GM19023 (cell line): ENCODE data around the gene ATP10A.

Experiments used
- ATAC-seq: cut with Tn5 transposase; IDR thresholded peaks from one replicate; pipeline ENCODE4 v1.9.1; 2021; ENCODE audit warnings: mild to moderate bottlenecking, moderate library complexity; ENCODE audit not compliant: unreplicated experiment

ATP10A gene

DNA sequence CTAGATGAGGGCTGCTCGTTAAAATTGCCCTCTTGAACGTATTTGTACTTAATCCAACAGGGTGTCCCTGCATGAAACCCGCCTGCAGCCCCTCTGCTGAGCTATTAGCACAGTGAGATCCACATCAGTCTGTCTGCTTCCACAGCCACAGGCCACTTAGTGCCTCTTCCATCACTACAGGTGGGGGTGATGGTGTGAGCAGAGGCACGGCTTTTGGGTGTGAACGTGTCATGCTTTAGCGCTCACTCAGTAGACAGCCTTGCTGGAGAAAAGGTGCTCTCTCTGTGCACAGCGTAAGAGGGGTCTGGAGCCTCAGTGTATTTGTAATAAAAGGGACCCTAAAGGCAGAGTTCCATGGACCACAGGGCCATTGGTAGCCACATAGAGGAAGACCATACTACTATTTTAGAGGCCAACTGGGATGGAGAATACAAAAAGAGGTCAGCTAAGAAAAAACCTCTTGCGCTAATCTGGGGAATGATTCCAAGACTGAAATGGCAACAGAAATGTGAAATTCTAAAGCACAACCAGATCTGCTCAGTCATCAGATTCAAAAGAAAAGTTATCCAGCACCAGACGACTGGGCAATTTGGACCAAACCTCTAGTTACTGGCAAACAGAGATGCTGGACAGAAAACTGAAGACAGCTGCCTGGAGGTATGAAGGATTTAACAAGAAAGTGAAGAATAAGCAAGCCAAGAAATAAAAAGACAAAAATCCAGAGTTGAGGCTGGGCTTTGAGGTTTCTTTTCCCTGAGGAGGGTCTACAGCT lies 120.2 kb downstream of the ATP10A start:
- ATAC-seq = no peak

DNA sequence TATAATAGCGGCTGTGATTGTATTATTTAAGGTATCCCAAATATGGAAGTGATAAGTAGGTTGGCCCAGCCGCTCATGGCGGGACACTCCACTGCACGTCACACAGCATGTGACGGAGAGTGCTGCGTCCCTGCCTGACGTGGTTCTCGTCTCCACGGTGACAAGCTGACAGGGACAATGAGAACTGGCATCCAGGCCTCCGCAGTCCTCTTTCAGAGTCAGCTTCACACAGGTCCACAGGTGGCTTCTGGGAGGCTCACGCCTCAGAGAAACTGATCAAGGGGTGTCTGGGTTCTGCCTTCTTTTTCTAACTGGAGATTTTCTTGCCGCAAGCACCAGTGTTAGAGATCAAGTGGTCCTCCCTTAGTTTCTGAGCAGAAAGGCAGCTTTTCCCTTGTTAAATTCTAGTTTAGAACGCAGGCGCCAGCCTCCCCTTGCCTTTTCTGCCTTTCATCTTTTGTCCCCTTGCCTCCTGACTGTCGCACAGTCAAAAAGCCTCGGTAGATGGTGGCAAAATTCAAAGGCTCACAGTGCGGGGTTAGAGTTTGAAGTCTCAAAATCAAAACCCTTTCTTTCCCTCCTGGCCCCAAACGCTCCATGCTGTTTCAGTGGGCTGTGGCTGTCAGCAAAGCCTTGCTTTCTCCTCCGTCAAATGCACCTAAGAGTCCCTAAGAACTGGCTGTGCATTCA lies 120.9 kb downstream of the ATP10A start:
- ATAC-seq = no peak

DNA sequence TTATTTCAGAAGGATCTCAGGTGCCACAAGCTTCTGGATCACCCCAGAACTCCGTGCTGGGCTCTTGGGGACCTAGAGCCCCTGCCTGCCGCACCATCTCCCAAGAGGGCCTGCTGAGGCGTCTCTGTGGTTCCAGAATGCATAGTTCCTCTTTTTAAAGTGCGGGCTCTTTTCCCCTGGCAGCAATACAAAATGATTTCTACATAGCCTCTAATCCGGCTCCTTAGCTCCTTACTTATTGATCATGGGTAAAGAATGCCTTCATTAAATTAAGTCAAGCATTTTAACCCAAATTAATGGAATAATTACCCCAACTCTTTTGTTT lies 121.9 kb downstream of the ATP10A start:
- ATAC-seq = no peak

DNA sequence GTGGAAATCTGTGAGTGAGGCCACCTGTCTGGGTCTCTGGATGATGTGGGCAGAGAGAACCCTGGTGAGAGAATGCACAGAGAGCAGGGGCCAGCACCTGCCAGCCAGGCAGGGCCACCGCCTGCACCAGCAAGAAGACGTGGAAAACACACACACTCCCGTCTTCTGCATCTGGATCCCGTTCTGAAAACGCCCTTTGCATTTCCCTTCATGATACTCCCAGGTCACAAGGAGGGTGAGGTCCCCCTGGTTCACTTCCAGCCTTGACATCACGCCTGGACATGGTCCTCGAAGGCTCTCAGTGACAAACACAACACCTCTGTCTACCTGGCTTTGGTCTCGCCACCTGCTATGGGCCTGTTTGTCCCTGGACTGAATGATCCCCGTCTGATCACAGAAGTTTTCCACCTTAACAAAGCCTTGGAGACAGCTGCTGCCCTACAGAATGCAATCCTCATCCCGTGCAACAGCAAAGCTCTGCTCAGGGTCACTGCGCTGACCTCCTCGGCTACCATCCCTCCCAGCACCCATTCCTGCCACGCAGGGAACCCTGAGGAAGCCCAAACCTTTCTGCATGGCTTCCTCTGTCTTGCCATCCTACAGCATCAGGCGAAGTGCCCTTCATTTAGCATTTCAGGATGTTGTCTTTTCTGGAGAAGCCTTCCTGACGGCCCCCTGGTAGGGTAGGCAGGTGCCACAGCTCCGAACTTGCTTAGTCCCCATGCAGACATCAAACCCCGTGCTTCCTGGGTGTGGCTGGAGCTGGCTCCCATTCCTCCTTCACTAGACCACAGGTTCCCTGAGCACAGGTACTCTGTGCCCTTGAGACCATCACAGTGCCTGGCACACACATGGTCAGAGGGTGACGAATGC lies 122.5 kb downstream of the ATP10A start:
- ATAC-seq = no peak

DNA sequence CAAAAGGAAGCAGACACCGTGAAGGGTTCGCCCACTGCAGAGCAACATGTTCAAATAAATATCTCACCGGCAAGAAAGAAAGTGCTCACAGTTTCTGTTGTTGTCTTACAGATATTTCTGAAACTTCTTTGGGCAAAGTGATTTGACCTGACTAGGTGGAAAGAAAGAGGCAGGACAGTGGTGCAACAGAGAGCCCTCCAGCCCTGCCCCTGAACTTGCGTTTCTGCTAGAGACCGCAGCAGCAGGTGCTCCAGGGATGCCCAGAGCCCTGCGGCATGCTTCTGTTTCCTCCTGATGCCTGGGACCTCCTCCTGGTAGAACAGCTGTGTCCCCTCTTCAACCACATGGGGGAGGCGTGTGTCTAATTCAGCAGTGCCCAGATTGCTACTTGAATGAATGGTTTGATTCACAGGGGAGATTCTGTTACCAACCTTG lies 123.4 kb downstream of the ATP10A start:
- ATAC-seq = no peak

DNA sequence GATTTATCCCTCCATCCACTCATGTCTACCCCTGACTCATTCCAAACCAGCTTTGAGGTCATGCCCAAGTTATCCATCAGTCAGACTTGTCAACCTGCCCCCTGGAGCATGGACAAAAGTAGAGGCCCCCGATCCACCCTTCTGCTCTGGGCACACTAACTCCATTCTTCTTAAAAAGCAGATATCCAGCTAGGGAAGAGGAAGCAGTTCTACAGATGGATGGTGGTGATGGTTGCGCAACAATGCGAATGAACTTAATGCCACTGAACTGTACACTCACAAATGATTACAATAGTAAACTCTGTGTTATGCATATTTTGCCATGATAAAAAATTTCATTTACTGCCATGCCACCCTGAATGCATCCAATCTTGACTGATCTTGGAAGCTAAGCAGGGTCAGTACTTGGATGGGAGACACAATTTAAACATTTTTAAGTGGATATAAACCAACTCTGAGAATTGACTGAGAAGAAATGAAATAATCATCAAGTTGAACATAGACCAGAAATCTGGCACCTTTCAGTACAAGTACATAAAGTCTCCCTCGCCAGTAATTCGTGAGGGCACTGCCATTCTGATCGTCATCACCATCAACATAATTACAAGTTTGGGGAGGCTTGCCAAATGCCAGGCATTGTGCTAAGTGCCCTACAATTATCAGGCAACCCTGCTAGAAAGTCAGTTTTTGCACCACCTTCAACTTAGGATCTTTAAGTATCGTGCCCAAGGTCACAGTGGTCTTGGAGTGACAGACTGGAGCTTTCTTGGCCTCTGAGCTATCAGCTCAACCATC lies 124.8 kb downstream of the ATP10A start:
- ATAC-seq = no peak

DNA sequence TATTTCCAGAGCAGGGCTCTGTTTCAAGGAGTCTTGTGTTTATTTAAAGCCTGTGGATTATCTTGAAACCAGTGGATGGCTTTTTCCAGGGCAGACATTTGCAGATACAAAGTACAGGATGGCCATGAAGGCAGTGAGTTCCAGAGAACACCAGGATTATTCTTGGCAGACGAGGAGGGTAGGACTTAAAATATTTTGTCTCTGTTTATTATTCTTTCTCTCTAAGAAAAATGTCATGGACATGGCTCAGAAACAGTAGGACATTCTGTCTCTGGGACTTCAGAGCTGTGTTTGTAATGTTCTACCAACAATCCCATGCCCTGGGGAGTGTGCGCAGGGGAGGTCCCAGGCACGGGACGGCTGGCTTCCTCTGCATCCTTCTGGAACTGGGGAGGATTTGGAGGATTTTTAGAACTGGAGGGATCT lies 125.9 kb downstream of the ATP10A start:
- no peak for ATAC-seq

DNA sequence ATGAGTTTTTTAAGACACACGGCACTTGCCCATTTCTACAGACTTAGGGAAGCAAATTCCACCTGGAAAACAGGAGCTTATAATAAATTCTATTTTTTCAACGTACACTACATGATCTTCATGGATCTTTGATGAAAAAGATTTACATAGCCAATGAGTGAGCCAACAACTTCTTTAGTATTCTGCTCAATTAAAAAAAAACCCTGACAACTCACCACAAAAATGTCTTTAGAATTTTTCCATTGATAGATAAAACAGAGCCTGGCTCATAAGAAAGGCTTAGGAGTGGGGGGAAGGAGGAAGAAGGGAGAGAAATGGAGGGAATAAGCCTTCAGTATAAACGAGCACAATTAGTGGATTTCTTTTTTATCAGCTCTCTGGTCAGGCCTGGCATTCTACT lies 126.7 kb downstream of the ATP10A start:
- ATAC-seq = no peak

DNA sequence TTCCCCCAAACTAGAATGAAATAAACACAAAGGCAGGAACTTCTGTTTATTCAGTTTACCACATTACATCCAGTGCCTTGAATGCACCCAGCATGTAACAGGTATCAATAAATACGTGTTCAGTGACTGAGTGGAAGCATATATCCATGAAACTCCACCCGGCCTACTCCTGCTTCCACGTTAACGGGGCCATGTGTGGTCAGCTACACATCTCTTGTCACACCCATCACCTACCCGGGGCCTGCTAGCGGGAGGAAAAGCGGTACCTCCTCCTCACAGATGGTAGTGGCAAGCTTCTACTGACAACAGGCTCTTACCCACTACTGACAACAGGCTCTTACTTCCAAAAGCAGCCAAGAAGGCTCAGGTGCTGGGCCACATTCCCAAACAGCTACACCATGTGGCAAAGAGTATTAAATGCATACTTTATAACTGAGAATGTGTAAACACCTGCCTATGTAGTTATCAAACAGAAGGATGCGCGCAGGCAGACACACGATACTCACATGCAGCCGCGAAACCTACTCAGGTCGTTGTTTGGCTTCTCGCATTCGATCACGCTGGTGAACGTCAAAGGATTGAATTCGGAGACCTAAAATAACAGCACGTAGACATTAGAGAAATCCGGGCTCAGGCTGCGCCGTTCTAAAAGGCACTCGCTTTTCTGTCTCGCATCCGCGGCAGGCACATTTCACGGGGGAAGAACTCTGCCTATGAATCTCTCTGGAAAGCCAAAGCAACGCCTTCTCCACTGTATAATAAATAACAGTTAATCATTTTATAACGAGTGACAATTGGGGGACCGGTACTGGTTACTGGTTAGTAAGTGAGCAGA lies 127.4 kb downstream of the ATP10A start:
- ATAC-seq = no peak

DNA sequence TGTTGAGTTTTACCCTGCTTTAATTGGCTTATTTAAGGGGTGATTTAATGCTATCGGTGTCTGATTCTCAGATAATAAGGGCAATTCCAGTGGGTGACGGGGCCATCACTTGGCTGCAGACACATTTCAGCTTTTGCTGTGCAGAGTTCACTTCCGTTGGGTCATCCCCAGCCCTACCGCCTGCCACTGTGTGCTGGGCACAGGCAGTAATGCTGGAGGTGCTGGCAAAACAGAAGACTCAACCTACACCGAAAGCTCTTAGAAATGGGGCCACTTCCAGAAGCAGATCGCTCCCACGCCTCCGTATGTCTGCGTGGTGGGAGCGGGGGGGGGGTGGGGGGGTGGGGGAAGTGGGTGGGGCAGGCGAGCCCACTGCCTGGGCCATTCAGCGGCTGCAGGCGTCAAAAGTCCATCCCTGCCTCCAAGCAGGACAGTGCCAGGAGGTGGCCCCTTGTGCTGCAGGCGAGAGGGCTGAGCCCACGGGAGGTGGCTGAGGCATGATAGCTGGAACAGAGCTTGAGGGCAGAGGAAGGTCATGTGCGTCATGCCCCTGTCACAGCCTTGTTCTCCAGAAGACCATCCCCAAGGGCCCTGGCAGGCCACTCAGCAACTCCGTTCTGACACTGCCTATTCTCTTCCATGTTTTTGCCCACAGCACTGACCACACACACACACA lies 128.3 kb downstream of the ATP10A start:
- ATAC-seq = no peak

DNA sequence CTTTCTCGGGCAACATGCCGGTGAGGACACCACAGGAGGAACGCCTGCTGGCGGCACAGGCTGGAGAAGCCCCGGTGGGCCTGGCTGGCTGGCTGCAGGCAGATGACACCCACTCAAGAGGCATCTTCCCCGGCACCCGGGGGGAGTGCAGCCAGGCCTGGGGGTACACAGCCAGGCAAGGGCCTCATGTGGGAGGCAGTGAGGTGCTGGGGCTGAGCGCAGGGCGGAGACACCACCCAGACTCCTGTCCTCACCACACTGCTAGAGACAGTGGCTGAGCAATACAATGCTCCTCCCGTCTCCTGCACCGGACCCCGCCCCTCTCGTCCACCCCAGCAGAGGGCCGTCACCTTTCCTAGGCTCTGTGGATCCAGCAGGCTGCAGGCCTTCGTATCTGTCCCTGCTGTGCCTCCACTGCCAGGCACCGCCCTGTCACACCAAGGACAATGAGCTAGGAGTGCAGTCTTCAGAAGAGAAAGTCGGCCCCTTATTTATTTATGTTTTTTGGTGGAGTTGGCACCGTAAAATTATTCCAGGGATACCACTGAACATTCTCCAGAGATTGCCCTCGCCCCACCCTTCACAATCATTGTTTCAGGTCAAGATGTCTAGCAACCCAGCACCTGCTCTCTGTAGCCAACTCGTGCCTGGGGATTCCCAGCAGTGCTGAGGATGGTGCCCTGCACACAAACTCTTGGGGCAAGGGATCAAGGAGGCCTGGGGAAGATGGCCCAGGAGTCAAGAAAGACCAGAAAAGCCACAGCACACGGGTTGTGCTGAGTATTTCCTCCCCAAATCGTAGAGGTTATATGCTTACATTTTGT lies 129.1 kb downstream of the ATP10A start:
- ATAC-seq = no peak

DNA sequence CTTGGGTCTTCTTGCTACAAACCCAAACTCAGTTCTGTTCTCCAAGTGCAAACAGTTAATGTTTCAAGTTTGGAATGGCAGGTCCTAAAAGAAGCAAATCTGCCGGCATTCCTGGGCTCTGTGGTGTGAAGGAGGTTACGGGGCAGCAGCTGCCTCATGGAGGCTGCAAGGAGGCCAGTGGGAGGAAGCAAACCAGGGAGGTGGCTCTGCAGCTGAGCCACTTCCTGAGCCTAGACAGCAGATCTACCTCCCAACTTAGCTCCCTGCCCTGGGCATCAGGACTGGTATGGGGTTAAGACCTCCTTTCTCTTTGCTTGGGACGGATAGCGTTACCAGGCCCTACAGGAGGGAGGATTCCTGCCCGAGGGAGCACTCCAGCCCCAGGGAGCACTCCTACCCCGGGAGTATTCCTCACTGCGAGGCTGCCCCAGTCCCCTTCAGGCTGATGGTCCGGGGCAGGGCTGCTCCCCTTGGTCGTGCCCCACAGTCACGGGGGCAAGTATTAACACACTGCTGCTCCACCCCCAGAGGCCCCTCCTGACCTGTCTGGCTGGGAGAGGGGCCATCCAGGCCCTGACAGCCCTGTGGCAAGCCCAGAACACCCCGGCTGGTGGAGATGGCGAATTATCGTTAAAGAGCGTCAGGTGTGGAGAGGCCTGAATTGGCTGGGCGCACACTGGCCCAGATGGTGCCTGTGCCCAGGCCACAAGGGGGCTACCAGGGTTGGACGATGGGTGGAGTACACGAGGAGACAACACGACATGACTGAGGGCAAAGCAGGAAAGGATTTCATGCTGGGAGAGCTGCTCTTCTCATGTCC lies 129.9 kb downstream of the ATP10A start:
- ATAC-seq = no peak

DNA sequence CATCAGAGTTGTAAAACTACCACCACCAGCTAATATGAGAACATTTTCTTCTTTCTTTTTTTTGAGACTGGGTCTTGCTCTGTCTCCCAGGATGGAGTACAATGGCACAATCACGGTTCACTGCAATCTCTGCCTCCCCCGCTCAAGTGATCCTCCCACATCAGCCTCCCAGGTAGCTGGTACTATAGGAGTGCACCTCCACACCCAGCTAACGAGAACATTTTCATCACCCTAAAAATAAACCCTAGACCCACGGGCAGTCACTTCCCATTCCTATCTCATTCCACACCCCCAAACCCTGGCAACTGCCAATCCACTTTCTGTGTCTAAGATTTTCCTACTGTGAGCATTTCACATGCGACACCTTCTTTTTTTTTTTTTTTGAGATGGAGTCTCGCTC lies 130.9 kb downstream of the ATP10A start:
- ATAC-seq = no peak

DNA sequence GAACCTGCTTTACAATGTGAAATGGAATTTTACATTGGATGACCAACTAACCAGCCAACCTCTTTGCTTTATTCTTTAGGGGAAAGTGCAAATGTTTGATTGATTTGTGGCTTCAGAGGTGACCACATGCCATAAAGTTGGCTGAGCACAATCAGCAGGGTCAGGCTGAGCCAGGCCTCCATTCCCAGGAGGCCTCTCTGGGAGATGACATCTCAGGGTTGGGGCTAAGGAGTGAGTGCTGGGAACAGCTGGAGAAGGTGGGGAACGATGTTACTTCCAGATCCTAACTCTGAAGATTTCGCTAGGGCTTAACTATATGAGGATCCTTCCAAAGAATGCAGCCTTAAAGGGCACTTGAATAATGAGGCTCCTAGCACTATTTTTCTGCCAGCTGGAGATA lies 131.7 kb downstream of the ATP10A start:
- ATAC-seq = no peak

DNA sequence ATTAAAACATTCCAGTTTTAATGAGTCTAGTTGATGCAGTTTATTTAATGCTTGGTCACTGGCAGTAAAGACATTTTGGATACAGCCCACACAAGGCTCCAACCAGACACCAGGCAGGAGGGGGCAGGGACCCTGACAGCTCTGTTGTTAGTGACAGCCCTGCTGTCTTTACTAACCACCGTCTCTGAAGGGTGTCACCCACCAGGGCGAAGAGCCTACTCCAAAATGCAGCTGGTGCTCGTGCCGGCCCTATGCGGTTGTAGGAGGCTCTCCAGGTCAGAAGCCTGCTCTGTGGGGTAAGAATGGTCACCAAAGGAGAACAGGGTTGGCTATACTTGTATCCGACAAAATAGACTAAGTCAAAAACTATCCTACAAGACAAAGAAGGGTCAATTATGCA lies 132.2 kb downstream of the ATP10A start:
- ATAC-seq = no peak

DNA sequence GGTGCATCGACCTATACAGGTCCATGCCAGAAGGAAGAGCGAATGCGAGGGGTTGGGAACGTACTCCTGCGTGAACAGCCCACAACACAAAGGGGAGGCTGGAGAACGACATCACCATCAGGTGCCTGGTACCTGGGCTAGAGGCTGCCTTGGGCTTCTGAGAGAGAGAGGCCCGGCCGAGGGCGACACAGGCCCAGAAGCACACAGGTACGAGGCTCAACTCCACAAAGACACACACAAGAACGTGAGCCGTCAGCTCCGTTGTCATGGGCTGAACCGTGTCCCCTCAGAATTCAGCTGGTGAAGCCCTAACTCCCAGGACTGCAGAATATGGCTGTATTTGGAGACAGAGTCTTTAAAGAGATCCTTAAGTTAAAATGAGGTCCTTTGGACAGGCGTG lies 134.3 kb downstream of the ATP10A start:
- no peak for ATAC-seq

DNA sequence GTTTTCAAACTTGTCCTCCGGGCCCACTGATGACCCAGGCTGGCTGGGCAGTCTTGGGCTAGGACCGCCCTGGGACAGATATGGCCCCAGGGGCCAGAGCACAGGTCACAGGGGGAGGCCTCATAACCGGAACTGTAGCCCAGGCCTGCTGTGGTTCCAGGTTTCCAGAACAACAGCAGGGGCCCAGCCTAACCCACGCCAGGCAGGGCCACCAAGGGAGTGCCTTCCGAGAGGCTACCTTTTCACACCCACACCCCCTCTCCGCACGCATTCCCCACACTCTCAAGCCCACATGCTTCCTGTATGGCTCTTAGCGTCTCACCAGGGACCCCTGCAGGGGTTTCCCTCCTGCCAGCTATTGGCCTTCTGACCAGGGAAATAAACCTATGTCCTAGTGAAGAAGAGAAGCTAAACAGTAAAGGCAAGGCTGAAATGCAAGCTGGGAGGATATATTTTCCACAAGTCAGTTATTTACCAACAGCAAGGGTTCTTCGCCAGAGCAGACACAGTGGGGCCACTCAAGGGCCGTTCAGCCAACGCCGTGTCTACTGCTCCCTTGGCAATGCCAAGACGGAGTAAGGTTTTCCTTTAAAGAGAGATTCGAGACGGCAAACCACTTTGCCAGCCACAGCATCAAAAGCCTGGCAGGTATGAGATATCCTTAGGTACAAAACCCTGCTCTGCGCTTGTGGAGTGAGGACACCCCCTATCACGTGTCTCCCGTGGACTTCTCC lies 135.1 kb downstream of the ATP10A start:
- ATAC-seq = no peak
